Keratinocyte (primary cell): Measurements from ENCODE around the gene FOXP3. TPM values are rescaled to one million over a fixed set of nuclear protein-coding genes. Genes with fewer than 3 reads are reported as not detected.

Source experiments
- DNase-seq: peaks from one replicate; pipeline ENCODE4 v3.0.0-alpha.2; 2011; ENCODE audit warnings: low read depth, missing footprints, low spot score
- FAIRE-seq: peaks from 2 replicates; lab custom pipeline; 2011; peaks lifted over from hg19 to GRCh38; lab: Jason Lieb, UNC
- H2AFZ ChIP-seq: 2 replicates; pipeline ENCODE4 v1.6.0; 2012; ENCODE audit warnings: low read length, control low read depth, inconsistent platforms; ENCODE audit not compliant: control insufficient read depth
- H3K27ac ChIP-seq: 2 replicates; pipeline ENCODE4 v1.5.1; 2011; ENCODE audit warnings: low read length; ENCODE audit not compliant: control insufficient read depth, insufficient read depth
- H3K27me3 ChIP-seq: 3 replicates; pipeline ENCODE4 v1.6.0; 2011; ENCODE audit warnings: low read length; ENCODE audit not compliant: control insufficient read depth, insufficient read depth; ENCODE audit errors: extremely low read depth
- H3K36me3 ChIP-seq, 2 experiments: 2 replicates in 1 of 2; 3 replicates in 1 of 2; pipeline ENCODE4 v1.5.1; 2011; ENCODE audit warnings: low read length in 2 of 2, mild to moderate bottlenecking in 1 of 2; ENCODE audit not compliant: control insufficient read depth in 2 of 2, insufficient read depth in 2 of 2; ENCODE audit errors: extremely low read depth in 1 of 2
- H3K4me1 ChIP-seq: 3 replicates; pipeline ENCODE4 v1.5.1; 2011; ENCODE audit warnings: low read length; ENCODE audit not compliant: control insufficient read depth, insufficient read depth; ENCODE audit errors: extremely low read depth
- H3K4me2 ChIP-seq: 3 replicates; pipeline ENCODE4 v1.6.0; 2011; ENCODE audit warnings: low read depth, low read length; ENCODE audit not compliant: control insufficient read depth, insufficient read depth; ENCODE audit errors: extremely low read depth
- H3K4me3 ChIP-seq, 3 experiments: fragments of 200-600 bp in 1 of 3; sonication (generic) in 1 of 3; 2 replicates in 2 of 3; 3 replicates in 1 of 3; pipeline ENCODE4 v1.5.1; 2011 to 2016; ENCODE audit warnings: low read length in 3 of 3, mild to moderate bottlenecking in 3 of 3, control low read depth in 2 of 3, inconsistent platforms in 1 of 3, low read depth in 1 of 3, mixed read lengths in 1 of 3, mixed run types in 1 of 3, moderate library complexity in 1 of 3; ENCODE audit not compliant: control insufficient read depth in 2 of 3, insufficient read depth in 2 of 3; ENCODE audit errors: extremely low read depth in 1 of 3
- H3K79me2 ChIP-seq: 2 replicates; pipeline ENCODE4 v1.6.0; 2012; ENCODE audit warnings: low read length; ENCODE audit not compliant: control insufficient read depth, insufficient read depth
- H3K9ac ChIP-seq: 3 replicates; pipeline ENCODE4 v1.6.0; 2011; ENCODE audit warnings: low read length; ENCODE audit not compliant: control insufficient read depth, insufficient read depth; ENCODE audit errors: extremely low read depth
- H3K9me1 ChIP-seq: 3 replicates; pipeline ENCODE4 v1.6.0; 2011; ENCODE audit warnings: low read length; ENCODE audit not compliant: control insufficient read depth, insufficient read depth; ENCODE audit errors: extremely low read depth
- H3K9me3 ChIP-seq: 2 replicates; pipeline ENCODE4 v1.5.1; 2012; ENCODE audit warnings: low read depth, low read length; ENCODE audit not compliant: control insufficient read depth
- H4K20me1 ChIP-seq: 3 replicates; pipeline ENCODE4 v1.6.0; 2011; ENCODE audit warnings: low read length; ENCODE audit not compliant: control insufficient read depth, insufficient read depth; ENCODE audit errors: extremely low read depth
- CTCF ChIP-seq, 3 experiments: IDR thresholded peaks in 1 of 3; conservative IDR thresholded peaks in 1 of 3; optimal IDR thresholded peaks in 1 of 3; 2 replicates in 2 of 3; 3 replicates in 1 of 3; pipeline versions ENCODE3 to v1.5.1; 2011; ENCODE audit warnings: low read length in 3 of 3, mild to moderate bottlenecking in 3 of 3, moderate library complexity in 2 of 3, control low read depth in 1 of 3, inconsistent platforms in 1 of 3; ENCODE audit not compliant: insufficient read depth in 2 of 3; ENCODE audit errors: extremely low read depth in 1 of 3
- EZH2 ChIP-seq: IDR thresholded peaks from one replicate; pipeline ENCODE4 v1.6.1; 2012; ENCODE audit warnings: inconsistent platforms, mild to moderate bottlenecking, low read length, moderate library complexity
- dilution Hi-C: fragments of 300-500 bp; cut with MboI; formaldehyde crosslinking; loops from one replicate; pipeline ENCODE4 v1.7.0; 2020; ENCODE audit warnings: low sequenced_read_pairs; ENCODE audit not compliant: extremely low pct_ligation_motif_present
- polyA plus RNA-seq, 5 experiments: library from polyadenylated mRNA; depleted of rRNA in 3 of 5; stranded (reverse) in 3 of 5; stranded (forward) in 1 of 5; unstranded in 1 of 5; fragments of >200 nt; gene quantifications; 1 replicate in 1 of 5; 2 replicates in 3 of 5; 3 replicates in 1 of 5; pipeline versions ENCODE4 v1.2.1 to v1.2.3, GENCODE V29; 2011 to 2012; ENCODE audit warnings: missing spikeins in 2 of 5, low read depth in 1 of 5, low replicate concordance in 1 of 5

The FOXP3 gene
- polyA plus RNA-seq, 1 donor (not counting 4 experiments of a cell fraction or from before 2014, with no cell fraction given), result 0.05 TPM

- dilution Hi-C loops, result no loop called here
- H3K9me1 ChIP-seq, result no peaks in the 10 kb centered on the region
- no peak overlapping the region for H3K9ac ChIP-seq
- H2AFZ ChIP-seq, result no peak overlapping the region
- no peak for DNase-seq
- no peaks in the 10 kb centered on the region for H4K20me1 ChIP-seq
- no peak for FAIRE-seq
- no peaks in the 10 kb centered on the region for H3K79me2 ChIP-seq
- no peaks in the 10 kb centered on the region for H3K4me1 ChIP-seq
- H3K9me3 ChIP-seq, result no peaks in the 10 kb centered on the region
- no peak overlapping the region for H3K4me3 ChIP-seq
- no peaks in the 10 kb centered on the region for H3K27me3 ChIP-seq
- no peaks in the 10 kb centered on the region for H3K36me3 ChIP-seq
- no peak overlapping the region for H3K4me2 ChIP-seq
- no peak for TF ChIP-seq CTCF (optimal IDR thresholded peaks at IDR 0.05 in 1 of 3, IDR thresholded peaks at IDR 0.05 in 1 of 3, conservative IDR thresholded peaks at IDR 0.05 in 1 of 3; ENCODE audit: extremely low read depth in 1 of 3, insufficient read depth in 2 of 3, low read length in 3 of 3)
- TF ChIP-seq EZH2, result no peak
- H3K27ac ChIP-seq, result no peak overlapping the region
Observed at GRCh38 chrX:49254639-49255038, 9.9 kb downstream of the FOXP3 start.

GRCh38 chrX:49251325-49251724 is 13.2 kb downstream of the FOXP3 start:
- Histone ChIP-seq H4K20me1 (no peaks in the 10 kb centered on the region), H3K9ac (no peak overlapping the region)
- DNase-seq, result no peak

More at GRCh38 chrX:49251325-49251724, 13.2 kb downstream of the FOXP3 start:
- H3K27me3 ChIP-seq, result no peaks in the 10 kb centered on the region
- TF ChIP-seq EZH2 (no peak), CTCF (optimal IDR thresholded peaks at IDR 0.05 in 1 of 3, IDR thresholded peaks at IDR 0.05 in 1 of 3, conservative IDR thresholded peaks at IDR 0.05 in 1 of 3; ENCODE audit: extremely low read depth in 1 of 3, insufficient read depth in 2 of 3, low read length in 3 of 3) (no peak)
- no peak overlapping the region for H3K27ac ChIP-seq
- no peaks in the 10 kb centered on the region for H3K36me3 ChIP-seq
- H3K9me1 ChIP-seq, result no peaks in the 10 kb centered on the region
- H3K9me3 ChIP-seq, result peaks cover 2% of the 10 kb centered on the region
- no peaks in the 10 kb centered on the region for H3K4me1 ChIP-seq
- H3K79me2 ChIP-seq, result no peaks in the 10 kb centered on the region
- dilution Hi-C loops, result no loop called here
- H3K4me3 ChIP-seq, result no peak overlapping the region
- FAIRE-seq, result no peak
- H3K4me2 ChIP-seq, result no peak overlapping the region
- H2AFZ ChIP-seq, result no peak overlapping the region
